Cortex of kidney (tissue), 1 donor: ENCODE measurements around the gene COL18A1.

Experiments
- DNase-seq: peaks from one replicate; lab custom pipeline; 2025; lab: John Stamatoyannopoulos, UW

COL18A1 gene

DNA sequence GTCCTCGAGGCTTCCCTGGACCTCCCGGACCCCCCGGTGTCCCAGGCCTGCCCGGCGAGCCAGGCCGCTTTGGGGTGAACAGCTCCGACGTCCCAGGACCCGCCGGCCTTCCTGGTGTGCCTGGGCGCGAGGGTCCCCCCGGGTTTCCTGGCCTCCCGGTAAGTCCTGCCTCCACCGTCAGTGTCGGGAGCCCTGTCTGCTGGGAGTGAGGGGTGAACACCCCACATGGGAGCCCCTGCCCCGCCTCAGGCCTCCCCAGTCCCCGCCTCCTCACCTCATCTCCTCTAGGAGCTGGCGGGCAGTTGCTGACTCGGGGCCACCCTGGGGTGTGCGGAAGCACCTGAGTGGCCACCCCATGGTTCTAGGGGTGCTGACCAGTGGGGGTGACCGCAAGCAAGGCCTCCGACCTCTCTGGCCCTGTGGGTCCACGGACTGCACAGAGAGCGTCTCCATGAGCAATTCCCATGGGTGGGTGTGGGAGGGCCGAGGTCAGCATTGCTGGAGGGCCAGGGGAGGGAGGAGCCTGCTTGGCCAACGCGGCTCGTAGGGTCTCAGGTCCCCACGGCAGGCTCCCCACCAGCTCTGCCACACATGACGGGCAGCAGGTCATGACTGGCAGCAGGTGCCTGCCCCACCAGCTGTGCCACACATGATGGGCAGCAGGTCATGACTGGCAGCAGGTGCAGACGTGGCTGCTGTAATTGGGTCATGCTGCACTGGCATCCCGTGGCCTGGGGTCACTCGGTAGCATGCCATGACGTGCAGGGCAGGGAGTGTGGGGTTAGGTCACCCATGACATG, 75.9 kb downstream of the COL18A1 start:
- no peak for DNase-seq

DNA sequence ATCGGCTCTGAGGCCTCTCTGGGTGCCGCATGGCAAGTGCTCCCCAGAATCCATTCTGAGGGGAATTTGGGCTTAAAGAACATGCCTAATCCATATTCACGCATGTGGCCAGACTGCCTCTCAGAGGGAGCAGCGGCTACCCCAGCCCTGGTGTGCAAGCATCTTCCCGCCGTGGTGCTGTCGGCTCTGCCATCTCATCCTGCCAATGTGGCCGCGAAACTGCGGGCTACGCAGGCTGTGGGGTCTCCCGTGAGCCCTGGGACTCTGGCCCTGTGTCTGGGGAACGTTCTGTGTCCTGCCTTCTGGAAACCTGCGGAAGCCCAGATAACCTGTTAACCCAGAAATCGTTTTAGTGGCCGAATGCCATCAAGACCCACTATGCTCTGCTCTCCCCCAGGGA, 76.6 kb downstream of the COL18A1 start:
- no peak for DNase-seq

DNA sequence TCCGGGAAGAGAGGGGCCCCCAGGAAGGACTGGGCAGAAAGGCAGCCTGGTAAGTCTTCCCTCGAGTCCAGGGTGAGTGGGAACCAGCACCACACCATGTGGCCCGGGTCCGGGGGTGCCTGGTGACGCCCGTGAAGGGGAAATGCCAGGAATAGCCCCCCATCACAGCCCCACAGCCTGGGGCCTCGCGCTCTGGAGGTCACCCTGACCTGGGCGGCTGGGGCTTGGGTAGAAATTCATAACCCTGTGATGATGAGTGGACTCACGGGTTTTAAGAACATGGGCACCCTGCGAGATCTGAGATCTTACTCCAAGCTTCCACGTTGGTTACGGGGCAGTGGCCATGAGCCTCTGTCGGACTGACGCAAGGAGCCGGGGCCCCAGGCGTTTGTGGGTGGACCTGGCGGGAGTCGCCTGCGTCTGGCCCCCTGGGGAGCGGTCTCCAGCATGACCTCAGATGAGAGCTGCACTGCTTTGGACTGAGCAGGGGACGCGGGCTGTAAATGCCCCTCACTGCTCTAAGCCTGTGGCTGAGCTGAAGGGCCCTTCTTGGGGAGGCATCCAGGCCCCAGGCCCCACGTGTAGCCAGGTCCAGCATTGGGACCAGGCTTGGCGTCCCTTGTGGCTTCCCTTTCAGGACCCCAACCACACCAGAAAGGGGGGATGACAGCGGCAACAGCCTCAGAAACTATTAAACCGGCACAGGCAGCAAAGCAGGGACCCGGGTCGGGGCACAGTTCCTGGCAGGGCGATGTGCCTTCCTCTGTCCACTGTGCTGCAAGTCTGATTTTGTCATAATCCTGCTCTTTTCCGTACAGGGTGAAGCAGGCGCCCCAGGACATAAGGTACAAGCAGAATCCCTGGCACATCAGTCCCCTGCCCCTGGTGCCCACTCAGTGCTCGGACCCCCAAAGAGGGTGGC, 77.3 kb downstream of the COL18A1 start:
- no peak for DNase-seq

DNA sequence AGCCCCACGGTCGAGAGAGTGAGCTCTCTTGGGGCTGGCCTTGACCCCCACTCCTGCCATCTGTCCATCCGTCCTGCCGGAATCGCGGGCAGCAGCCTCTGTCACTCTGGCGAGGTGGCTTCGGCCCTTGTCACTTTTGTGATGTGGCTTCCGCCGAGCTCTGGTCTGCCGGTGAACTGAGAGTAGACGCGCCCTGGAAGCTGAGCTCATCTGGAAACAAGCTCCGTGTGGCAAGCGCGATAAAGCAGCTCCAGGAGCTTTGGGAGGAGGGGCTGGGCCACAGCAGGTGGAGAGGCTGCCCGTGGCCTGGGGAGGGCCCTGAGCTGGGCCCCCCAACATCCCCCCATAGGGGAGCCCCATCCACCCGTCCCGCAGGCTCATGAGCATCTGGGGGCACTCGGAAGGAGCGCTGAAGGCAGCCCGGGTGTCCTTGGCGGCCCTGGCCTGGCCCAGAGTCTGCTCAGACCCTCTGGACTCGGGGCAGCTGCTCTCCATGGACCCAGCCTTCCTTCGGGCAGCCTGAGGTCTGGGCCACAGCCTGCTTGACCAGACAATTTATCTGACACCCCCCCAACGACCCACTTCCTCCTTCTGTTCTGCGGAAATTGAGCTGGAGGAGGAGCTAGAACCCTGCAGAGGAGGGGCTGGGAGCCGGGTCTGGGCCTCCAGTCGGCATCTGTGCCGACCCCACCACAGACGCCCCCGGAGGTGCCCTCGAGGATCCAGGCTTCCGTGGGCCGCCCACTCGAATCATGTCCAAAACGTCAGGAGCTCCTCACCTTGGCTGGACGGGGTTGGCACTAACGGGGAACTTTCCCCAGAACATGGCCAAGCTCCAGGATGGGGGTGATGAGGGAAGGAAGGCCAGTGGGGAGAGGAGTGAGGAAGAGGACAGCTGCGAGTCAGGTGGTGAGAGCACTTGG, 78.2 kb downstream of the COL18A1 start:
- no peak for DNase-seq

DNA sequence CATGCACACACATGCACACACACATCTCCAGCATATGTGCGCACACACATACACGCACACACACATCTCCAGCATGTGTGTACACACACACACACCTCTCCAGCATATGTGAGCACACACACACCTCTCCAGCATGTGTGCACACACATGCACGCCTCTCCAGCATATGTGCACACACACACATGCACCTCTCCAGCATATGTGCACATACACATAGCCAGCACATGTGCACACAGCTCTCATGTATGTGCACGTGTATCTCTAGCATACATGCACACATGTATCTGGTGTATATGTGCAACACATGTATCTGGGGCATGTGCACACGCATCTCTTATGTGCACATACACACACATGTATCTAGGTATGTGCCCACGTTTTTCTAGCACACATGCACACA, 79.4 kb downstream of the COL18A1 start:
- no peak for DNase-seq

DNA sequence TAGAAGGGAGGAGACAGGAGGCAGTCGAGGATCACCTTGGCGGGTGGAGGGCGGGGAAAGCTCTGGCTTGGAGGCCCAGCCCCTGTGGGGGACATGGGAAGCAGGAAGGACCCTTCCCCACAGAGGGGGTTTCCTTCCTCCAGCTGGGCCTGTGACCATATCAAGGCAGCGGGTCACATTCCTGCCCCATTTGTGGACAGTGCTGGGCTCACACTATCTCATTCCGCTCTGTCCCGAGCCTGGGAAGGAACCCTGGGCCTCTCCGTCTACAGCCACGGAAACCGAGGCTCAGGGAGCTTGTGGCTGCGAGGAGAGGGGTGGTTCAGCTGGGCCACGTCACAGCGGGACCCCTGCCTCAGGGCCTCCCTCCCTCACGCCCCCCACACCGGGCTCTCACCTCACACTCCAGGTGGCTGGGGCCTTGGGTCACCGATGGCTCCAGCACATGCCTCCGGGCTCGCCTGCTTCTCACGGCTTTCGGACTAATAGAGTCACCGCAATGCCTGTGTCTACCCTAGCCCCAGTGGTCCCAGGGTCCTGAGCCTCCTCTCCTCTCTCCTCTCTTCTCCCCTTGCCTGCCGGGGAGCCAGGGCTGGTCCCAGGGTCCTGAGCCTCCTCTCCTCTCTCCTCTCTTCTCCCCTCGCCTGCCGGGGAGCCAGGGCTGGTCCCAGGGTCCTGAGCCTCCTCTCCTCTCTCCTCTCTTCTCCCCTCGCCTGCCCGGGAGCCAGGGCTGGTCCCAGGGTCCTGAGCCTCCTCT, 80.9 kb downstream of the COL18A1 start:
- no peak for DNase-seq

DNA sequence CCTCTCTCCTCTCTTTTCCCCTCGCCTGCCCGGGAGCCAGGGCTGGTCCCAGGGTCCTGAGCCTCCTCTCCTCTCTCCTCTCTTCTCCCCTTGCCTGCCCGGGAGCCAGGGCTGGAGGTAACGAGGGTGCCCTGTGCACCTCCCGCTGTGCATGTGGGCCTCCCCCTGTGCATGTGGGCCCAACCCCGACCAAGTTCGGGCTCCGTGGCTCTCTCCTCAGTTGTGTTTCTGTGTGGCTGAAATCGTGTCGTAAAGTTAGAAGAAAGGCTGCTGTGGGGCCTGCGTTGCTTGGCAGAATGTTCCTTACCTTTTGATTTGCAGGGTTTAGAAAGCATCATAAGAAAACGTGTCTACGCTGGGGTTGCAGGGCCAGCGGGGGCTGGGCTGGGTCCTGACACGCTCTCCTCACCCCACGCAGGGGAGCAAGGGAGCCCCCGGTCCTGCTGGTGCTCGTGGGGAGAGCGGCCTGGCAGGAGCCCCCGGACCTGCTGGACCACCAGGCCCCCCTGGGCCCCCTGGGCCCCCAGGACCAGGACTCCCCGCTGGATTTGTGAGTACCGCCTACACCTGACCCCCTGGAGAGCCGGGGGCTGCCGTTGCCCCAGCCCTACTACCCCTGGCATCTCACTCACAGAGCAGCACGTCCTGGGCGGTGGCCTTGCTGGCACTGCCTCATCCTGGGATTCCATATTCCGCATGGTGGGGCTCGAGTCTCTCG, 81.6 kb downstream of the COL18A1 start:
- no peak for DNase-seq

DNA sequence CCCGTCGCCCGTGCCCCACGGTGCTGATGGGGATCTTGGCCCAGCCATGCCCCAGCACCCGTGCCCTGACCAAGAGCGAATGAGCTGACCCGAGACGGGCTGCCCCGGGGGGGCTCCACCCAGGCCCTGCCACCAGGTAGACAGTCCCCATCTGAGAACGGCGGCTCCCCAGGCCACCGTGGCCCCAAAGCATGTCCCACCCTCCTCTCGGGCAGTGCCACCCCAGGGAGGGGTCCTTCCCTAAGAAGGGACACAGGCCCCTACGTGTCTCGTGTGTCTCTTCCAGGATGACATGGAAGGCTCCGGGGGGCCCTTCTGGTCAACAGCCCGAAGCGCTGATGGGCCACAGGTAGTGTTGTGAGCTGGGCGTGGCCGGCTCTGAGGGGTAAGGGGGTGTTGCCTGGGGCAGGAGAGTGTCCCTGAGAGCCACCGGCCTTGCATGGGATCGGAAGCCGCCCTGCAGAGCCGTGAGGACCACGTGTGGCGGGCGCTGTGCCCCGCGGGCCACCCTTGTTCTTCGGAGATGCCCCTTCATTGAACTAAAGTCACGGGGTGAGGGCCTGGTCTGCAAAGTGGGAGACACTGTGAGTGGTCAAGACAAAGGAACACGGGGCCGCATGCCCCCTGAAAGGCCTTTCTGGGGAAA, 82.3 kb downstream of the COL18A1 start:
- no peak for DNase-seq

DNA sequence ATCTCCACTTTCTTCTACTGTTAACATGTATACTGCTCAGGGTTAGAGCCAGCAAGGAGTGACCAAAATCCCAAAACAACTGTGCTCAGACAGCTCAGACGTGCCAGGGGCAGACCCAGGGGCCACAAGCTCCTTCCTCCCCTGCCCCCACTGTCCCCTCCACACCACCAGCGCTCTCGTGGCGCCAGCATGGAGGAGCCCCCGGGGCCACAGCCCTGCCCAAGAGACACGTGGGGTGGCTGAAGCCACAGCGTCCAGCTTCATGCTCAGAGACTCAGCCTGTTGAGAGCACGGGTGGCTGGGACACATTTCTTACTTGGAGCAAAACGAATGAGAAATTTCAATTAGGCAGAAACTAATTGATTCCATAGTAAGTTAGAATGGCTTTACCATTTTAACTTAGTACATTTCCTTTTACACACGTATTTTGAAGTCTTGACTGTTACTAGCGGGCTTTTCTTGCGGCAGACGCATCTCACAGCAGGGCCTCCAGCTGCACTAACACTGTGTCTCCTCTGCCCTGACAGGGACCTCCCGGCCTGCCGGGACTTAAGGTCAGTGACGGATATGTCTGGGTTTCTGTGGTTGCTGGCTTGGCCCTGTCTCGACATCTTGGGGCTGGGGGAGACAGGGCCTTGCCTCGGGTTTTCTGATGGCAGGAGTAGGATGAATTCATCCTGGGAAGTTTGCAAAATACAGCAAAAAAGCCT, 83.1 kb downstream of the COL18A1 start:
- DNase-seq, result no peak

DNA sequence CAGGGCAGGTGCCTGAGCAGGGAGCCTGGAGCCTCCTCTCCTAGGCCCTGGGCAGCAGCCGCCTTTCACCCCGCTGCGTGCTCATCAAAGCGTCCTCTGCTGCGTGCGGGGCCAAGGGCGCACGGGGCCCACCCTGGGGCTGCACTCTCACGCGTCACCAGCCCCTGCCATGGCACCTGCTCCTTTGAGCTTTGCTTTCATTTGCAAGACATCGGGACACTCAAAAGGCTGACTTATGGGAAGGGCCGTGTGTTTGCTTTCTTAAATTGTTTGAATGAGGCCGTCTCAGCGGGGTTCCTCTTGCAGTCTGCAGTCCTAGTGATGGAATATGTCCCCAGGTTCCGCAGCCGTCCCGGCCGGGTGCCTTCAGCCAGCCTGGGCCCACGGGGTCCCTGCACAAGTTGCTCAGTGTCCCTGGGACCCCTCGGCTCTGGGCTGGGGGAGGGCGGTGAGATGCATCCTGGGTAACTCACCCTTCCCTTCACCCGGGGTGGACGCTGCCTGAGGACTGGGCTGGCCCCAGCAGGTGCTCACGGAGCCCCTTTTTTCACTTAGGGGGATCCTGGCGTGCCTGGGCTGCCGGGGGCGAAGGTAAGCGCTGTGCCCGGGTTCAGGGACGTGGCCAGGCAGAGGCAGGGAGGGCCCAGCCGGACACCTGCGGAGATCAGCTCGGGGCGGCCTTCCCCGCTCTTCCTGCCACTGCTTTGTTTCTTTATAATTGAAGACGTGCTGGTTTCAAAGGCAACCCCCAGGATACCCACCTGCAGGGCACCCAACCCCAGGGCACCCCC, 84.2 kb downstream of the COL18A1 start:
- no peak for DNase-seq

DNA sequence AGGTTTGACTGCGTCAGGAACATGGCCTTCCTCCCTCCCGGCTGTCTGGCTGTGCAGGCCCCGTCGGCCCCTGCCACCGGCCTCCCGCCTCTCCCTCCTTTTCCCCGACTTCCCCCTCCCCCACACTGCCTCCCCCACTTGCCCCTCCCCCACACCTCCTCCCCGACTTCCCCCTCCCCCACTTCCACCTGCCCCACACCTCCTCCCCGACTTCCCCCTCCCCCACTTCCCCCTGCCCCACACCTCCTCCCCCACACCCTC, 84.7 kb downstream of the COL18A1 start:
- no peak for DNase-seq

DNA sequence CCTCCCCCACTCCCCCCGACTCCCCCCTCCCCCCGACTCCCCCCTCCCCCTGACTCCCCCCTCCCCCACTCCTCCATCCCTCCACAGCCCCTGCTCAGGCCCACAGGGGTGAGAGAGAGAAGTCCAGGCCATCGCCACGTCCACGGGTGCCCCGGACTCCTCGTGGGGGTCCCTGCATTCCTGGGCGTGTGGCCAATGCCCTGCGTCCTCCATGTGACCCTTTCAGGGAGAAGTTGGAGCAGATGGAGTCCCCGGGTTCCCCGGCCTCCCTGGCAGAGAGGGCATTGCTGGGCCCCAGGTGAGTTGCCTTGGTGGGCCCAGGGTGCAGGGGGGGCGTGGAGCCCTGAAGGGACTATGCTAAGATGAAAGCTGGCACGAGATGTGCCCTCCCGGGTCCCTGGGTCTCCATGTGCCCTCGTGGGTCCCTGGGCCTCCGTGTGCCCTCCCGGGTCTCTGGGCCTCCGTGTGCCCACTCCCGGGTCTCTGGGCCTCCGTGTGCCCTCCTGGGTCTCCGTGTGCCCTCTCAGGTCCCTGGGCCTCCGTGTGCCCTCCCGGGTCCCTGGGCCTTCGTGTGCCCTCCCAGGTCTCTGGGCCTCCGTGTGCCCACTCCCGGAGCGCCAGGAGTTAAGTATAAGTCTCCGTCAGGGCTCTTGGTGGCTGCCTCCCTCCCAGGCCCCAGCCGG, 85.2 kb downstream of the COL18A1 start:
- DNase-seq, result no peak

DNA sequence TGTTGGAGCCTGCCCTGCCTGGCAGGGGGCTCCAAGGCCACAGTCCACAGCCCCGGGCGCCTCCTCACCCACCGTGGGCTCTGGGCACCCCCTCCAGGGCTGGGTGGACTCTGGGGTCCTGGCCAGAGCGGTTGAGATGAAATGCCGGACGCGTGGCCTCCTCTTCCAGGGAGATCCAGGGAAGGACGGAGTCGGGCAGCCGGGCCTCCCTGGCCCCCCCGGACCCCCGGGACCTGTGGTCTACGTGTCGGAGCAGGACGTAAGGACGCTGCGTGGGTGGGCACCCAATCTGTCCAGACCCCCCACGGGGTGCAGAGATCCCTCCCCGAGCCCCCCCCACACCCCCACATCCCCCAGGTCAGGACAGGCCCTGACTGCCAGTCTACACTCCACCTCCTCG, 86.1 kb downstream of the COL18A1 start:
- no peak for DNase-seq

DNA sequence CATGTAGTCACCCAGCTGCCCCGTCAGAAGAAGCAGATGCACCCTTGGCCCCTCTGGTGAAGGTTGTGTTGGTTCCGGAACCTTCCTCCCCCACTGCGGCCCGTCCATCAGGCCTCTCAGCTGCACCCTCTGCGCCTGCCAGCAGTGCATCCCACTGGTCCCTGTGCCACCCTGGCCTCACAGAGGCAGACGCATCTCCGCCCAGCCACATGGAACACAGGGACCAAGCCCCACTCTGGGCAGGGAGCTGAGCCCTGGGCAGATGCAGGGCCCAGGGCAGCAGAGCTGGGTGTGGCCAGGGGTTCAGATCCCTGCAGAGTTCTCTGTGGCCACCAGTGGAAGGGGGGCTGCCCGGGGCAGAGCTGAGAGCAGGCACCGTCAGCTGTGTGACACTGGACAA, 86.7 kb downstream of the COL18A1 start:
- DNase-seq, result no peak

DNA sequence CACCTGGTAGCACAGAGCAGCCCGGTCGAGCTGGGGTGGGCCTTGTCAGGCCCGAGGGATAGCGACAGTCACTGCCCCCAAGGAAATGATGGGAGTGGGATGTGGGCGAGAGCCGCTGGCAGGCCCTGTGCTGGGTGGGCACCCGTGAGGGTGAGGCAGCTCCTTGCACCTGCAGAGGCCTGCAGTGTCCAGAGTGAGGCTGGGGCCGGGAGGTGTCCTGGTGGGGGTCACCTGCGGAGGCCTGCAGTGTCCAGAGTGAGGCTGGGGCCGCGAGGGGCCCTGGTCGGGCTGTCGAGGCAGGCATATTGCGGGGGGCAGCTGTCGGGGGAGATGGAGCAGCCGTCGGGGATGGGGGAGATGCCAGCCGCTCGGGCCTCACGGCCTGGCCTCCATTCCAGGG, 87.8 kb downstream of the COL18A1 start:
- DNase-seq, result no peak

DNA sequence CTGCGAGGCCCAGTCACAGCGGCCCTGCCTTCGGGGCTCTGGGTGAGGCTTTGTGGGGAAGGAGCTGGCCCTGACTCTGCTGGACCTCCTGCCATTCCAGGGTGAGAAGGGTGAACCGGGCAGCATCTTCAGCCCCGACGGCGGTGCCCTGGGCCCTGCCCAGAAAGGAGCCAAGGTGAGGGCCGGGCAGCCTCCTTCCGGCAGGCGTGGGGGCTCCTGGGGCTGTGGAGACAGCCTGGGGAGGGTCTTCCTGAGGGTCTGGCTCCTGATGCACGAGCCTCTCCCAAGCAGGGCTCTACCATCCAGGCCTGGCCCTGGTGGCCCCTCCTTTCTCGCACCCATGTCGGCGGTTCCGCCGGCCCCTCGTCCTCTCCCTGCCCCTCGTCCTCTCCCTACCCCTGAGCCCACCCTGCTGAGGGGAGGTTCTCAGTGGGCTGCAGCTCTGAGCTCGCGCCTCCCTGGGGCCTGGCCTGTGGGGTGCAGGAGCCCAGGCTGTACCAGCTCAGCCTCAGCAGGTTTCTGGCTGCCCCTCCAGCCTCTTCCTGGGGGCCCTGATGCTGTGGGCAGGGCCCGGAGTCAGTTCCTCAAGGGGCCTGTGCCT, 88.5 kb downstream of the COL18A1 start:
- no peak for DNase-seq

DNA sequence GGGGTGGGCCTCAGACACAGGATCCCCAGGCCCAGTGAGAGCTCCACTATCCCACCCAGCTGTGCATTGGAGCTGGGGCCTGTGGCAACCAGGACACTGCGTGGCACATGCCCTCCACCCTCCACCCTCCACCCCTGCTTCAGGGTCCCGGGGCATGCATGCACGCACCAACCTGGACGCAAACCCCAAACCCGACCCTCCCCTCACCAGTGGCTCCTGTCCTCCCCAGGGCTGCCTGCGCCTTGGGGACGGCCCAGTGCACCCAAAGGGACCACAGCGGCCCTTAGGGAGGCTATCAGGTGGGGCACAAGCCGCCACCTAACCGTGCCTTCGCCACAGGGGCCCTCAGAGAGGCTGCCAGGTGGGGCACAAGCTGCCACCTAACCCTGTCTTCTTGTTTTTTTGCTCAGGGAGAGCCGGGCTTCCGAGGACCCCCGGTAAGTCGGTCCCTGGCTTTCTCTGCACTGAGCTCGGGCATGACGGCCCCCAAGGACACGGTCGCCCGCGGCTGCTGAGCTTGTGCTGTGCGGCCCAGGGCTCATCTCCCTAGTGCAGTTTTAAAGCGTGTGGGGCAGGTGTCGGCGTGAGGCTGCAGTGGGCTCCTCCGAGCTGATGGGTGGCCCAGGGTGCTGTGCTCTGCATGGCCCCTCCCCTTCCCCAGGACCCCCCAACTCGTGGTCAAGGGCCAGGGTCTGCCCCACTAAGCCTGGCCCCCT, 89.3 kb downstream of the COL18A1 start:
- DNase-seq, result no peak
